ENCODE measurements around the gene NRIP1.

DNA sequence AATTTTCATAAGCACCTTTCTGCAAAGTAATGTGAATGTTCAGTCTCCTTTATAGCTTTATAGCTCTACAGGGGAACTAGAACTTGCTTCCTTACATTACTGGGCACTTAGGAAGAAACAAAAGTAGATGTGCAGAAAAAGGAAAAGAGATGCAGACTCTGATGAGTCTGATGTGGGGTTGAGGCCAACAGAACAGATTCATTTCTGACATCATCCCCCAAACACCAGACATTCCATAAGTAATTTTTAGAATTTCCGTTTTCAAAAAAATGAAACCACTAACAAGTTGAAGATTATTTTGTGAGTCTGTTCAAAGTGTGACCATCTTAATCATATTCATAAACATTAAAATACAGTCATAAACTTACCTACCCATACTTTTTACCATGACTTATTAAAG, 96.0 kb downstream of the NRIP1 start:
- TF ChIP-seq CTCF (IDR thresholded peaks at IDR 0.05; ENCODE audit: low read depth, low read length) (no peak), EZH2phosphoT487 (IDR thresholded peaks at IDR 0.05; ENCODE audit: low read depth) (no peak)
